RWPE2 (cell line): ENCODE results near the gene TRAK1.

Experiments
- ATAC-seq: fragments of 200-7000 bp; cut with Tn5 transposase; 3 replicates; pipeline ENCODE4 v1.9.1; 2021; ENCODE audit warnings: low read depth
- DNase-seq: peaks from one replicate; pipeline ENCODE4 v3.0.0-alpha.2; 2020; ENCODE audit warnings: low spot score
- H3K27ac ChIP-seq: fragments of 450-650 bp; 2 replicates; pipeline ENCODE4 v1.5.1; 2017; ENCODE audit warnings: mild to moderate bottlenecking; ENCODE audit not compliant: poor library complexity, severe bottlenecking
- H3K27me3 ChIP-seq: fragments of 250-450 bp; sonication (Bioruptor Pico); 2 replicates; pipeline ENCODE4 v1.5.1; 2021; ENCODE audit warnings: mild to moderate bottlenecking, moderate library complexity; ENCODE audit not compliant: insufficient read depth, poor library complexity, severe bottlenecking
- H3K36me3 ChIP-seq: fragments of 250-450 bp; sonication (Bioruptor Pico); 2 replicates; pipeline ENCODE4 v1.5.1; 2020; ENCODE audit warnings: low read depth, mild to moderate bottlenecking, moderate library complexity
- H3K4me1 ChIP-seq: fragments of 250-450 bp; sonication (Bioruptor Pico); 2 replicates; pipeline ENCODE4 v1.5.1; 2021; ENCODE audit warnings: mild to moderate bottlenecking, moderate library complexity; ENCODE audit not compliant: insufficient read depth, poor library complexity, severe bottlenecking
- H3K4me3 ChIP-seq: fragments of 250-450 bp; sonication (Bioruptor Pico); 2 replicates; pipeline ENCODE4 v1.5.1; 2021; ENCODE audit warnings: mild to moderate bottlenecking, moderate library complexity; ENCODE audit not compliant: severe bottlenecking
- H3K9me3 ChIP-seq: fragments of 250-450 bp; sonication (Bioruptor Pico); 2 replicates; pipeline ENCODE4 v1.5.1; 2021; ENCODE audit warnings: mild to moderate bottlenecking, moderate library complexity; ENCODE audit not compliant: severe bottlenecking
- TF ChIP-seq, protein P1 (sequence below): fragments of 450-650 bp; IDR thresholded peaks from one replicate; pipeline ENCODE4 v1.5.1; 2017; ENCODE audit warnings: mild to moderate bottlenecking, moderate library complexity; ENCODE audit not compliant: poor library complexity, severe bottlenecking

Gene TRAK1

DNA sequence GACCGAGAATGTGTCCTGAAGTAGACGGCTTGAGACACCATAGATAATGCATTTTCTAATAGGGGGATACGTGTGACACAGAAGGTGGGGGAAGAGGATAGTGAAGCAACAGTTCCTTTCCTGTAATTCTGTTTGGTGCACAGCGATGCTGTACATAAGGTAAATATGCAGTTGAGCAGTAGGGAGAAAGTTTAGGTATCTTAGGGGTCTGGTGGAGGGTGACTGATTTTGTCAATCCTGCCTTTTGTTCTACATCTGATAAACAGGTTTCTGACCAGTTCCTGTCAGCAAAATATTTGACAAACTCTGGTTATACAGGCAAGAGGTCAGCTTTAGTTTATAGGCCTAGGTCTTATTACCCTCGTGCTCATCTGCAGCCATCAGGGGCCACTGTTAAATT, 71.3 kb downstream of the TRAK1 start:
- no peak overlapping the region for H3K4me3 ChIP-seq
- H3K4me1 ChIP-seq = peaks cover 28% of the 10 kb centered on the region
- TF ChIP-seq, protein P1, sequence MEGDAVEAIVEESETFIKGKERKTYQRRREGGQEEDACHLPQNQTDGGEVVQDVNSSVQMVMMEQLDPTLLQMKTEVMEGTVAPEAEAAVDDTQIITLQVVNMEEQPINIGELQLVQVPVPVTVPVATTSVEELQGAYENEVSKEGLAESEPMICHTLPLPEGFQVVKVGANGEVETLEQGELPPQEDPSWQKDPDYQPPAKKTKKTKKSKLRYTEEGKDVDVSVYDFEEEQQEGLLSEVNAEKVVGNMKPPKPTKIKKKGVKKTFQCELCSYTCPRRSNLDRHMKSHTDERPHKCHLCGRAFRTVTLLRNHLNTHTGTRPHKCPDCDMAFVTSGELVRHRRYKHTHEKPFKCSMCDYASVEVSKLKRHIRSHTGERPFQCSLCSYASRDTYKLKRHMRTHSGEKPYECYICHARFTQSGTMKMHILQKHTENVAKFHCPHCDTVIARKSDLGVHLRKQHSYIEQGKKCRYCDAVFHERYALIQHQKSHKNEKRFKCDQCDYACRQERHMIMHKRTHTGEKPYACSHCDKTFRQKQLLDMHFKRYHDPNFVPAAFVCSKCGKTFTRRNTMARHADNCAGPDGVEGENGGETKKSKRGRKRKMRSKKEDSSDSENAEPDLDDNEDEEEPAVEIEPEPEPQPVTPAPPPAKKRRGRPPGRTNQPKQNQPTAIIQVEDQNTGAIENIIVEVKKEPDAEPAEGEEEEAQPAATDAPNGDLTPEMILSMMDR = no peak
- no peaks in the 10 kb centered on the region for H3K27me3 ChIP-seq
- DNase-seq (no peak), ATAC-seq (no peak)
- no peak overlapping the region for H3K27ac ChIP-seq
- H3K36me3 ChIP-seq = no peaks in the 10 kb centered on the region
- no peaks in the 10 kb centered on the region for H3K9me3 ChIP-seq

DNA sequence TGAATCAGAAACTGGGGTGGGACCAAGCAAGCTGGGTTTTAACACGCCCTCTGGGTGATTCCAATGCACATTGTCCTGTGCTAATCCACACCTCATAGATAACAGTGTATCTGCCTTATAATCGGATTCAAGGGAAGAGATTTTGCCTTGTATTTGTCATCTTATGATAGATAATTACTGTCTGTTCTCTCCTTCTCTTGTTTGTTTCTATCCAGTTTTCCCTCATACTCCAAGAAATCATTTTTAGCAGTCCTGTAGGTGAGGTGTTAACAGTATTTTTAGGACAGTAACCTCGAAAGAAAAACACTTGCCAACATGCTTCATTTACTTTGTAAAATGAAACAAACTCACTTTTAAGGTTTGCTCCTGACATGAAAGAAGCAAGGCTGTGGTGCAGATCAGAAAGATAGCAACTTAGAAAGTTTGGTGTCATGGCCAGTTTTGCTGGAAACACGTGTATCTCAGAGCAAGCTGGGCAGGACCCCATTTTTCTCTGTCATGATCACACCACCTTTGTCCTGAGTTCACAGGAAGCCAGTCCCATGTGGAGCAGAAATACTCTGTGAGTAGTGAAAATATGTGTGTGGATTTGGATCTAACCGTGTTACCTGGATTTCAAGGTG, 72.6 kb downstream of the TRAK1 start:
- no peak overlapping the region for H3K27ac ChIP-seq
- ATAC-seq = no peak
- no peaks in the 10 kb centered on the region for H3K27me3 ChIP-seq
- H3K4me3 ChIP-seq = no peak overlapping the region
- DNase-seq = no peak
- no peaks in the 10 kb centered on the region for H3K36me3 ChIP-seq
- peaks cover 20% of the 10 kb centered on the region for H3K4me1 ChIP-seq
- no peaks in the 10 kb centered on the region for H3K9me3 ChIP-seq
- TF ChIP-seq, protein P1 = no peak

DNA sequence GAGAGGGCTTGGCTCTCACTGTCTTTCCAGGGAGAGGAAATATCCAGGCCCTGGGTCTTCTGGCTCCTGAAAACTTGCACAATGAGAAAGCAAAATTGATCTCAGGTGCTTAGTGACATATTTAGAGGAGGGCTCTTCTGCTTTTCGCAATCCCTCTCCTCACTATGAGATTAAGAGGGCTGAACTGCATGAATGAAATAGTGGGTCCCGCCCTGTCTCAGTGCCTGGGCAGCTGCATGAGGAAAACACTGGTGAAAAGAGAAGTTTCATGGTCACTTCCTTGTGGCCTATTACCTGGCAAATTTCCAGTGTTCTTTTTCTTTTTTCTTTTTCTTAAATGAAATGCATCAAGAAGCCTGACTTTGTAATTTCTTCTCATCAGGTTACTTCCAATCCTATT, 73.5 kb downstream of the TRAK1 start:
- H3K36me3 ChIP-seq = no peaks in the 10 kb centered on the region
- H3K27me3 ChIP-seq = no peaks in the 10 kb centered on the region
- H3K27ac ChIP-seq = no peak overlapping the region
- ATAC-seq = no peak
- DNase-seq = no peak
- H3K4me3 ChIP-seq = no peak overlapping the region
- H3K9me3 ChIP-seq = no peaks in the 10 kb centered on the region
- H3K4me1 ChIP-seq = peaks cover 14% of the 10 kb centered on the region
- TF ChIP-seq, protein P1 = no peak

DNA sequence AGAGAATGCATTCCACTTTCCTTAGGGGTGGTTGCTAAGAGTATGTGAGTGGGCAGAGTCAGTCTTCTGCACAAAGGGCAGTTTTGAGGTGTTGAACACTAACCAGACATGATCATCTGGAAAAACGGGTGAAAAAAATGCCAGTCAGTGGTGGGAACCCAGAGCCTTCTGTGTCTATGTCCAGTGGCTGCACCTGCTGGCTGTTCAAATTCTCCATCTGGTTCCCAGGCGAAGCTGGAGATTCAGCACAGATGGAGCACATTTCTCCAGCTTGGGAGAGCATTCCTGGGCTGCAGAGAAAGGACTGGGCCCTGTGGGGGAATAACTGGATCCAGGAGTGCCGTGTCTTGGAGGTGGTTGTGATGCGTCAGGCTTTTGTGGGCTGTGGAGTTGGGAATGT, 74.1 kb downstream of the TRAK1 start:
- H3K9me3 ChIP-seq = no peaks in the 10 kb centered on the region
- no peaks in the 10 kb centered on the region for H3K27me3 ChIP-seq
- TF ChIP-seq, protein P1 = no peak
- H3K36me3 ChIP-seq = no peaks in the 10 kb centered on the region
- no peak for DNase-seq
- ATAC-seq = no peak
- H3K4me1 ChIP-seq = peaks cover 14% of the 10 kb centered on the region
- no peak overlapping the region for H3K27ac ChIP-seq
- no peak overlapping the region for H3K4me3 ChIP-seq

DNA sequence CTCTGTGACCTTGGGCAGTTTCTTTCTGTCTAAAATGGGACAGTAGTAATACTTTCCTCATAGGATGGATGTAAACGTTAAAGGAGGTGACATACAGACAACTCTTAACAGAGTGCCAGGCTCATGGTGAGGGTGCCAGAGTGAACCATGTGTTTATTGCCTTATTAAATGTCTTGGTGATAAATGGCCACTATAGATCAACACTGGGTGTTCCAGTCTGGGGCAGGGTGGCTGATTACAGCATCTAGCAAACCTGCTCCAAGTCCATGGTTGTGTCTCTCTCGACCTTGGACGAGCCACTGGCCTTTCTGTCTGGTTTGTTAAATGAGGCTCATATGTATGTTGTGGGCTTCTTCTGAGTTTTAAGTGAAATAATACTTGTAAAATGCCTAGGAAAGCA, 75.1 kb downstream of the TRAK1 start:
- TF ChIP-seq, protein P1 = no peak
- H3K27ac ChIP-seq = no peak overlapping the region
- DNase-seq (no peak), ATAC-seq (no peak)
- H3K27me3 ChIP-seq = no peaks in the 10 kb centered on the region
- peaks cover 6% of the 10 kb centered on the region for H3K4me1 ChIP-seq
- no peaks in the 10 kb centered on the region for H3K9me3 ChIP-seq
- H3K36me3 ChIP-seq = no peaks in the 10 kb centered on the region
- H3K4me3 ChIP-seq = no peak overlapping the region
